Measurements from ENCODE around the gene ACAD10. TPM values are rescaled to one million over a fixed set of nuclear protein-coding genes. Genes with fewer than 3 reads are reported as not detected.
A peak's percentile ranks its signal among the peaks of the same experiment; 100 is the strongest.

ACAD10 gene
- total and polyA plus RNA-seq, 2 of the 13 experiments (the other 11 are each of a cell fraction or from before 2014, with no cell fraction given): 15.2 to 16.3 TPM

- peak; percentile 60 for TF ChIP-seq ZNF407 (CRISPR knock-in tag; IDR thresholded peaks at IDR 0.05; ENCODE audit: not compliant biosample characterization)
- no peak for TF ChIP-seq ZNF737 (CRISPR knock-in tag; IDR thresholded peaks at IDR 0.05; ENCODE audit: borderline replicate concordance)
- TF ChIP-seq ARNTL (CRISPR knock-in tag; IDR thresholded peaks at IDR 0.05): no peak
- peak; percentile 55; the same call in 1 of the 2 replicates for TF ChIP-seq ZNF766 (CRISPR knock-in tag; IDR thresholded peaks at IDR 0.05; ENCODE audit: borderline replicate concordance)
- TF ChIP-seq ZNF792 (CRISPR knock-in tag; IDR thresholded peaks at IDR 0.05): peak; percentile 32; the same call in 1 of the 2 replicates
- peak; percentile 70; the same call in 1 of the 2 replicates for TF ChIP-seq ZNF761 (CRISPR knock-in tag; conservative IDR thresholded peaks at IDR 0.05)
- TF ChIP-seq ZNF790 (CRISPR knock-in tag; IDR thresholded peaks at IDR 0.05; ENCODE audit: borderline replicate concordance): peak; percentile 89
- peak; percentile 52; the same call in 1 of the 2 replicates for TF ChIP-seq TFDP1 (CRISPR knock-in tag; IDR thresholded peaks at IDR 0.05; ENCODE audit: borderline replicate concordance)
- peak; percentile 87 for TF ChIP-seq IRF9 (CRISPR knock-in tag; IDR thresholded peaks at IDR 0.05; ENCODE audit: borderline replicate concordance)
- TF ChIP-seq NR3C1 (CRISPR knock-in tag; IDR thresholded peaks at IDR 0.05): no peak
- TF ChIP-seq RCOR2 (CRISPR knock-in tag; IDR thresholded peaks at IDR 0.05): peak; percentile 81
- TF ChIP-seq ZNF343 (CRISPR knock-in tag; IDR thresholded peaks at IDR 0.05): no peak
- TF ChIP-seq SUZ12 (IDR thresholded peaks at IDR 0.05; ENCODE audit: low read depth, low read length): no peak
- TF ChIP-seq YY1 (IDR thresholded peaks at IDR 0.05; ENCODE audit: insufficient read depth, insufficient replicate concordance, low read depth, low read length): peak; percentile 76
- TF ChIP-seq MEIS2 (CRISPR knock-in tag; IDR thresholded peaks at IDR 0.05): peak; percentile 47
- 0 out of 2 replicates have a peak, but pooled peaks have one; percentile 18 for TF ChIP-seq ZNF253 (CRISPR knock-in tag; IDR thresholded peaks at IDR 0.05; ENCODE audit: borderline replicate concordance)
- peak; percentile 91 for TF ChIP-seq KDM5A (IDR thresholded peaks at IDR 0.05; ENCODE audit: borderline replicate concordance, low read length)
- peak; percentile 67 for TF ChIP-seq SP2 (CRISPR knock-in tag; IDR thresholded peaks at IDR 0.05)
- 0 out of 2 replicates have a peak, but pooled peaks have one; percentile 64 for TF ChIP-seq ZNF547 (CRISPR knock-in tag; IDR thresholded peaks at IDR 0.05)
- TF ChIP-seq ZBTB7B (CRISPR knock-in tag; IDR thresholded peaks at IDR 0.05): 0 out of 2 replicates have a peak, but pooled peaks have one; percentile 32
These were observed at the start of gene ACAD10, which contains the start of gene BRAP (continued) for GRCh38 chr12:111685811-111686573.

Measured in HepG2 (cell line).